ENCODE measurements around the gene EFNA2.

EFNA2 gene

GRCh38 chr19:1270213-1270853, 15.3 kb upstream of the EFNA2 start:
- no peak overlapping the region for H3K14ac ChIP-seq (ENCODE audit: low read length)
- no peak for DNase-seq (ENCODE audit: low spot score)
- H3K4me1 ChIP-seq (ENCODE audit: control insufficient read depth in 2 of 2, insufficient read depth in 1 of 2, low read depth in 1 of 2, low read length in 2 of 2): peaks cover 39 to 48% of the 10 kb centered on the region in 2 donors
- H3K23ac ChIP-seq (ENCODE audit: low read depth, low read length, poor library complexity): peak overlapping the region; percentile 18
- H3K4me3 ChIP-seq (ENCODE audit: low read length in 2 of 2): peak overlapping the region; percentile 86 to 88
- H3K36me3 ChIP-seq (replicated peaks in 1 of 2; ENCODE audit: control insufficient read depth in 2 of 2, insufficient read depth in 2 of 2, low read length in 2 of 2): peaks cover 41 to 56% of the 10 kb centered on the region in 2 donors
- WGBS, 2 donors (ENCODE audit: extremely low coverage in 2 of 2, insufficient read length in 2 of 2, insufficient replicate concordance in 1 of 2): no CpG with 5 or more reads among the region's 8 CpGs
- no peak overlapping the region for H2AK5ac ChIP-seq (ENCODE audit: low read depth, low read length)
- no peak overlapping the region for H4K91ac ChIP-seq (ENCODE audit: low read depth, low read length, poor library complexity)
- H2AFZ ChIP-seq (ENCODE audit: low read length): no peak overlapping the region
- H2BK5ac ChIP-seq (ENCODE audit: low read length): no peak overlapping the region
- H3K18ac ChIP-seq (ENCODE audit: low read length): peak overlapping the region; percentile 11
- peak overlapping the region; percentile 100 for H3K9ac ChIP-seq (ENCODE audit: low read depth, low read length, poor library complexity)
- no peaks in the 10 kb centered on the region for H3K9me3 ChIP-seq (replicated peaks in 1 of 2; ENCODE audit: control insufficient read depth in 2 of 2, insufficient read depth in 1 of 2, low read depth in 1 of 2, low read length in 2 of 2)
- H3K4me2 ChIP-seq (ENCODE audit: insufficient read depth, low read length, poor library complexity, severe bottlenecking): peak overlapping the region; percentile 79
- H2BK120ac ChIP-seq (ENCODE audit: low read depth, low read length): no peak overlapping the region
- H3K4ac ChIP-seq (ENCODE audit: low read length): no peak overlapping the region
- peaks cover 18% of the 10 kb centered on the region for H3K79me1 ChIP-seq (ENCODE audit: low read depth, low read length)
- H2BK12ac ChIP-seq (ENCODE audit: low read length): no peak overlapping the region
- no peak overlapping the region for H2BK15ac ChIP-seq (ENCODE audit: low read length)
- H3K27me3 ChIP-seq (ENCODE audit: control insufficient read depth in 3 of 3, insufficient read depth in 3 of 3, low read depth in 1 of 3, low read length in 3 of 3): peaks cover 0 to 2% (median 0%) of the 10 kb centered on the region in 3 experiments
- no peak overlapping the region for H4K8ac ChIP-seq (ENCODE audit: low read depth, low read length)
- peak overlapping the region; percentile 96 for H3K27ac ChIP-seq (replicated peaks; ENCODE audit: low read length)

- H4K8ac ChIP-seq (ENCODE audit: low read depth, low read length): no peak overlapping the region
- H3K9me3 ChIP-seq (replicated peaks in 1 of 2; ENCODE audit: control insufficient read depth in 2 of 2, insufficient read depth in 1 of 2, low read depth in 1 of 2, low read length in 2 of 2): no peaks in the 10 kb centered on the region
- H3K4me2 ChIP-seq (ENCODE audit: insufficient read depth, low read length, poor library complexity, severe bottlenecking): peak overlapping the region; percentile 31
- H2AK5ac ChIP-seq (ENCODE audit: low read depth, low read length): no peak overlapping the region
- H3K23ac ChIP-seq (ENCODE audit: low read depth, low read length, poor library complexity): peak overlapping the region; percentile 46
- peaks cover 0 to 2% (median 0%) of the 10 kb centered on the region in 3 experiments for H3K27me3 ChIP-seq (ENCODE audit: control insufficient read depth in 3 of 3, insufficient read depth in 3 of 3, low read depth in 1 of 3, low read length in 3 of 3)
- peak overlapping the region; percentile 24 for H3K27ac ChIP-seq (replicated peaks; ENCODE audit: low read length)
- H3K36me3 ChIP-seq (replicated peaks in 1 of 2; ENCODE audit: control insufficient read depth in 2 of 2, insufficient read depth in 2 of 2, low read length in 2 of 2): peaks cover 41 to 56% of the 10 kb centered on the region in 2 donors
- H3K14ac ChIP-seq (ENCODE audit: low read length): no peak overlapping the region
- H2BK120ac ChIP-seq (ENCODE audit: low read depth, low read length): no peak overlapping the region
- H3K4me3 ChIP-seq (ENCODE audit: low read length in 2 of 2): peak overlapping the region; percentile 8 to 13
- no peak overlapping the region for H3K4ac ChIP-seq (ENCODE audit: low read length)
- no CpG with 5 or more reads among the region's 26 CpGs for WGBS, 2 donors (ENCODE audit: extremely low coverage in 2 of 2, insufficient read length in 2 of 2, insufficient replicate concordance in 1 of 2)
- H3K9ac ChIP-seq (ENCODE audit: low read depth, low read length, poor library complexity): peak overlapping the region; percentile 84
- no peak overlapping the region for H2BK15ac ChIP-seq (ENCODE audit: low read length)
- H2BK5ac ChIP-seq (ENCODE audit: low read length): no peak overlapping the region
- H3K79me1 ChIP-seq (ENCODE audit: low read depth, low read length): peaks cover 16% of the 10 kb centered on the region
- no peak for DNase-seq (ENCODE audit: low spot score)
- H3K4me1 ChIP-seq (ENCODE audit: control insufficient read depth in 2 of 2, insufficient read depth in 1 of 2, low read depth in 1 of 2, low read length in 2 of 2): peaks cover 35 to 42% of the 10 kb centered on the region in 2 donors
- H2AFZ ChIP-seq (ENCODE audit: low read length): no peak overlapping the region
- no peak overlapping the region for H2BK12ac ChIP-seq (ENCODE audit: low read length)
- H3K18ac ChIP-seq (ENCODE audit: low read length): no peak overlapping the region
- no peak overlapping the region for H4K91ac ChIP-seq (ENCODE audit: low read depth, low read length, poor library complexity)
These were observed 14.7 kb upstream of the EFNA2 start for GRCh38 chr19:1270854-1271527.

GRCh38 chr19:1271528-1272422, 13.9 kb upstream of the EFNA2 start:
- no peak overlapping the region for H4K91ac ChIP-seq (ENCODE audit: low read depth, low read length, poor library complexity)
- H3K9me3 ChIP-seq (replicated peaks in 1 of 2; ENCODE audit: control insufficient read depth in 2 of 2, insufficient read depth in 1 of 2, low read depth in 1 of 2, low read length in 2 of 2): no peaks in the 10 kb centered on the region
- no peak overlapping the region for H2BK12ac ChIP-seq (ENCODE audit: low read length)
- peak overlapping the region; percentile 80 for H3K9ac ChIP-seq (ENCODE audit: low read depth, low read length, poor library complexity)
- H3K36me3 ChIP-seq (replicated peaks in 1 of 2; ENCODE audit: control insufficient read depth in 2 of 2, insufficient read depth in 2 of 2, low read length in 2 of 2): peaks cover 41 to 57% of the 10 kb centered on the region in 2 donors
- H2BK120ac ChIP-seq (ENCODE audit: low read depth, low read length): no peak overlapping the region
- no CpG with 5 or more reads among the region's 37 CpGs for WGBS, 2 donors (ENCODE audit: extremely low coverage in 2 of 2, insufficient read length in 2 of 2, insufficient replicate concordance in 1 of 2)
- H3K18ac ChIP-seq (ENCODE audit: low read length): no peak overlapping the region
- H3K4me2 ChIP-seq (ENCODE audit: insufficient read depth, low read length, poor library complexity, severe bottlenecking): peak overlapping the region; percentile 31
- H3K4ac ChIP-seq (ENCODE audit: low read length): no peak overlapping the region
- no peak overlapping the region for H2AK5ac ChIP-seq (ENCODE audit: low read depth, low read length)
- H2BK15ac ChIP-seq (ENCODE audit: low read length): no peak overlapping the region
- H4K8ac ChIP-seq (ENCODE audit: low read depth, low read length): no peak overlapping the region
- peak overlapping the region; percentile 58 for H3K14ac ChIP-seq (ENCODE audit: low read length)
- no peak for DNase-seq (ENCODE audit: low spot score)
- H3K79me1 ChIP-seq (ENCODE audit: low read depth, low read length): peaks cover 15% of the 10 kb centered on the region
- no peak overlapping the region for H2AFZ ChIP-seq (ENCODE audit: low read length)
- peaks cover 39 to 47% of the 10 kb centered on the region in 2 donors for H3K4me1 ChIP-seq (ENCODE audit: control insufficient read depth in 2 of 2, insufficient read depth in 1 of 2, low read depth in 1 of 2, low read length in 2 of 2)
- H3K23ac ChIP-seq (ENCODE audit: low read depth, low read length, poor library complexity): peak overlapping the region; percentile 37
- no peak overlapping the region for H3K27ac ChIP-seq (replicated peaks; ENCODE audit: low read length)
- peaks cover 0 to 2% (median 0%) of the 10 kb centered on the region in 3 experiments for H3K27me3 ChIP-seq (ENCODE audit: control insufficient read depth in 3 of 3, insufficient read depth in 3 of 3, low read depth in 1 of 3, low read length in 3 of 3)
- no peak overlapping the region for H2BK5ac ChIP-seq (ENCODE audit: low read length)
- H3K4me3 ChIP-seq (ENCODE audit: low read length in 2 of 2): no peak overlapping the region

Data from neuronal stem cell (in vitro differentiated cells).